Measurements from ENCODE around the gene PDZD4.

GRCh38 chrX:153771415-153772315 is 58.7 kb downstream of the PDZD4 start:
- TF ChIP-seq CTCF (IDR thresholded peaks at IDR 0.05) (no peak), POLR2A (IDR thresholded peaks at IDR 0.05) (no peak), POLR2AphosphoS5 (IDR thresholded peaks at IDR 0.05) (no peak)
